Measurements from ENCODE around the gene RNFT2.

DNA sequence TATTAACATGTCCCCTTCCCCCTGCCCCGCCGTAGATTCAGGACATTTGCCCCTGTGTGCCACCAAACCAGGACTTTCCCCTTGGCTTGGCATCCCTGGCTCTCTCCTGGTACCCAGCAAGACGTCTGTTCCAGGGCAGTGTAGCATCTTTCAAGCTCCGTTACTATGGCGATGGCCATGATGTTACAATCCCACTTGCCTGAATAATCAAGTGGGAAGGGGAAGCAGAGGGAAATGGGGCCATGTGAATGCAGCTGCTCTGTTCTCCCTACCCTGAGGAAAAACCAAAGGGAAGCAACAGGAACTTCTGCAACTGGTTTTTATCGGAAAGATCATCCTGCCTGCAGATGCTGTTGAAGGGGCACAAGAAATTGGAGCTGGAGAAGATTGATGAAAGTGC lies 114.2 kb downstream of the RNFT2 start:
- TF ChIP-seq, protein P1, sequence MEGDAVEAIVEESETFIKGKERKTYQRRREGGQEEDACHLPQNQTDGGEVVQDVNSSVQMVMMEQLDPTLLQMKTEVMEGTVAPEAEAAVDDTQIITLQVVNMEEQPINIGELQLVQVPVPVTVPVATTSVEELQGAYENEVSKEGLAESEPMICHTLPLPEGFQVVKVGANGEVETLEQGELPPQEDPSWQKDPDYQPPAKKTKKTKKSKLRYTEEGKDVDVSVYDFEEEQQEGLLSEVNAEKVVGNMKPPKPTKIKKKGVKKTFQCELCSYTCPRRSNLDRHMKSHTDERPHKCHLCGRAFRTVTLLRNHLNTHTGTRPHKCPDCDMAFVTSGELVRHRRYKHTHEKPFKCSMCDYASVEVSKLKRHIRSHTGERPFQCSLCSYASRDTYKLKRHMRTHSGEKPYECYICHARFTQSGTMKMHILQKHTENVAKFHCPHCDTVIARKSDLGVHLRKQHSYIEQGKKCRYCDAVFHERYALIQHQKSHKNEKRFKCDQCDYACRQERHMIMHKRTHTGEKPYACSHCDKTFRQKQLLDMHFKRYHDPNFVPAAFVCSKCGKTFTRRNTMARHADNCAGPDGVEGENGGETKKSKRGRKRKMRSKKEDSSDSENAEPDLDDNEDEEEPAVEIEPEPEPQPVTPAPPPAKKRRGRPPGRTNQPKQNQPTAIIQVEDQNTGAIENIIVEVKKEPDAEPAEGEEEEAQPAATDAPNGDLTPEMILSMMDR (conservative IDR thresholded peaks at IDR 0.05): no peak
- TF ChIP-seq ZFX (IDR thresholded peaks at IDR 0.05): no peak
